Mesothelial cell of epicardium (in vitro differentiated cells): ENCODE data around the gene PCSK4. TPM values are rescaled to one million over a fixed set of nuclear protein-coding genes. Genes with fewer than 3 reads are reported as not detected.

Source experiments
- DNase-seq, 2 experiments: peaks; one replicate each; pipeline ENCODE4 v3.0.0; 2021; ENCODE audit warnings: low spot score in 2 of 2; ENCODE audit not compliant: unreplicated experiment in 2 of 2
- H3K27ac Mint-ChIP-seq: 2 replicates; pipeline ENCODE4 v1.8.0; 2021; ENCODE audit warnings: mixed read lengths
- H3K27me3 Mint-ChIP-seq: 2 replicates; pipeline ENCODE4 v1.8.0; 2021; ENCODE audit warnings: low read depth, mixed read lengths
- H3K36me3 Mint-ChIP-seq: 2 replicates; pipeline ENCODE4 v1.8.0; 2021; ENCODE audit warnings: mixed read lengths
- H3K4me1 Mint-ChIP-seq: 2 replicates; pipeline ENCODE4 v1.8.0; 2021; ENCODE audit warnings: mixed read lengths
- H3K4me3 Mint-ChIP-seq: 2 replicates; pipeline ENCODE4 v1.8.0; 2021; ENCODE audit warnings: mild to moderate bottlenecking, moderate library complexity, mixed read lengths
- H3K9me3 Mint-ChIP-seq: 2 replicates; pipeline ENCODE4 v1.8.0; 2021; ENCODE audit warnings: mixed read lengths
- CTCF ChIP-seq: fragments of 200-600 bp; sonication (generic); IDR thresholded peaks from one replicate; pipeline ENCODE4 v1.5.0; 2021; ENCODE audit warnings: antibody characterized with exemption; ENCODE audit not compliant: unreplicated experiment
- total RNA-seq: library from RNA; stranded (reverse); gene quantifications from 3 replicates; pipeline ENCODE4 v1.2.1, GENCODE V29; 2021

PCSK4 gene
- total RNA-seq, 1 donor from 2014 or later = 22.6 TPM

- Mint-ChIP-seq H3K27me3 (peaks cover 65% of the 10 kb centered on the region), H3K9me3 (no peaks in the 10 kb centered on the region), H3K4me1 (peaks cover 4% of the 10 kb centered on the region), H3K27ac (no peak overlapping the region), H3K4me3 (no peak overlapping the region), H3K36me3 (no peaks in the 10 kb centered on the region)
- no peak for DNase-seq
- TF ChIP-seq CTCF = no peak
Measured at GRCh38 chr19:1526979-1527649, 37.0 kb upstream of the PCSK4 start.

GRCh38 chr19:1526066-1526778 is 36.1 kb upstream of the PCSK4 start:
- H3K4me3 Mint-ChIP-seq = peak overlapping the region; percentile 15
- H3K27me3 Mint-ChIP-seq = peaks cover 68% of the 10 kb centered on the region
- peaks cover 4% of the 10 kb centered on the region for H3K4me1 Mint-ChIP-seq
- no peak for TF ChIP-seq CTCF
- H3K9me3 Mint-ChIP-seq = no peaks in the 10 kb centered on the region
- DNase-seq = no peak
- no peak overlapping the region for H3K27ac Mint-ChIP-seq
- no peaks in the 10 kb centered on the region for H3K36me3 Mint-ChIP-seq

- TF ChIP-seq CTCF = no peak
- no peaks in the 10 kb centered on the region for H3K36me3 Mint-ChIP-seq
- peaks cover 71% of the 10 kb centered on the region for H3K27me3 Mint-ChIP-seq
- H3K9me3 Mint-ChIP-seq = no peaks in the 10 kb centered on the region
- peaks cover 4% of the 10 kb centered on the region for H3K4me1 Mint-ChIP-seq
- no peak overlapping the region for H3K4me3 Mint-ChIP-seq
- H3K27ac Mint-ChIP-seq = no peak overlapping the region
- no peak for DNase-seq
Measured at GRCh38 chr19:1525343-1525742, 35.2 kb upstream of the PCSK4 start.

- TF ChIP-seq CTCF = no peak
- Mint-ChIP-seq H3K9me3 (no peaks in the 10 kb centered on the region), H3K36me3 (no peaks in the 10 kb centered on the region), H3K4me3 (peak overlapping the region; percentile 56), H3K4me1 (peaks cover 4% of the 10 kb centered on the region), H3K27ac (no peak overlapping the region), H3K27me3 (peaks cover 69% of the 10 kb centered on the region)
- DNase-seq = no peak
Measured at GRCh38 chr19:1524972-1525325, 34.8 kb upstream of the PCSK4 start.

- Mint-ChIP-seq H3K9me3 (no peaks in the 10 kb centered on the region), H3K27ac (no peak overlapping the region), H3K4me3 (peak overlapping the region; percentile 56), H3K27me3 (peaks cover 68% of the 10 kb centered on the region), H3K4me1 (peaks cover 4% of the 10 kb centered on the region), H3K36me3 (no peaks in the 10 kb centered on the region)
- no peak for DNase-seq
- no peak for TF ChIP-seq CTCF
Measured at GRCh38 chr19:1524287-1524971, 34.3 kb upstream of the PCSK4 start.
